TTC549 (cell line): ENCODE results near the gene NT5C.
"Not testable (repeated sequence)": the region's sequence is repeated elsewhere in the genome, so short reads cannot be mapped to it uniquely, and the experiment has no call there.

Experiments
- FAIRE-seq: peaks from 2 replicates; lab custom pipeline; 2012; peaks lifted over from hg19 to GRCh38; lab: Jason Lieb, UNC

NT5C gene

GRCh38 chr17:75144816-75145512, 13.4 kb upstream of the NT5C start:
- no peak for FAIRE-seq

GRCh38 chr17:75142236-75142971, 10.9 kb upstream of the NT5C start:
- no peak for FAIRE-seq

GRCh38 chr17:75138519-75138918, 7.0 kb upstream of the NT5C start:
- no peak for FAIRE-seq

- FAIRE-seq, result not testable (repeated sequence)
Measured at GRCh38 chr17:75137762-75138161, 6.2 kb upstream of the NT5C start.

- FAIRE-seq, result no peak
Measured at GRCh38 chr17:75135946-75136345, 4.4 kb upstream of the NT5C start.

GRCh38 chr17:75135452-75135851, 3.9 kb upstream of the NT5C start:
- no peak for FAIRE-seq

- not testable (repeated sequence) for FAIRE-seq
Measured at GRCh38 chr17:75133607-75134347, 2.2 kb upstream of the NT5C start.

GRCh38 chr17:75133001-75133400, 1.5 kb upstream of the NT5C start:
- no peak for FAIRE-seq

GRCh38 chr17:75132018-75133000, 767 bp upstream of the NT5C start:
- FAIRE-seq, result not testable (repeated sequence)

GRCh38 chr17:75130632-75131277, 787 bp downstream of the NT5C start:
- no peak for FAIRE-seq

- FAIRE-seq, result no peak
Measured at GRCh38 chr17:75130059-75130631, 1.4 kb downstream of the NT5C start.

- FAIRE-seq, result no peak
Measured at GRCh38 chr17:75129576-75129975, 2.0 kb downstream of the NT5C start.

- FAIRE-seq, result no peak
Measured at GRCh38 chr17:75128694-75129505, 2.6 kb downstream of the NT5C start.

GRCh38 chr17:75127936-75128335, 3.6 kb downstream of the NT5C start:
- FAIRE-seq, result not testable (repeated sequence)

GRCh38 chr17:75126954-75127353, 4.6 kb downstream of the NT5C start:
- FAIRE-seq, result no peak

GRCh38 chr17:75125984-75126383, 5.6 kb downstream of the NT5C start:
- no peak for FAIRE-seq

- no peak for FAIRE-seq
Measured at GRCh38 chr17:75124819-75125162, 6.8 kb downstream of the NT5C start.

- FAIRE-seq, result no peak
Measured at GRCh38 chr17:75124041-75124818, 7.3 kb downstream of the NT5C start.

GRCh38 chr17:75118307-75118706, 13.2 kb downstream of the NT5C start:
- no peak for FAIRE-seq
